PFSK-1 (cell line): Measurements from ENCODE around the gene UEVLD.

Source experiments
- FOXP2 ChIP-seq: optimal IDR thresholded peaks from 2 replicates; pipeline ENCODE3; 2011; ENCODE audit warnings: borderline replicate concordance, control low read depth, inconsistent platforms; ENCODE audit not compliant: insufficient read depth; ENCODE audit errors: extremely low read length, extremely low read depth
- POLR2AphosphoS5 ChIP-seq: IDR thresholded peaks from 2 replicates; pipeline ENCODE4 v1.6.1; 2012; ENCODE audit warnings: low read depth, mild to moderate bottlenecking, control low read depth, low read length, moderate library complexity
- REST ChIP-seq, 2 experiments: IDR thresholded peaks; 2 replicates each; pipeline versions ENCODE4 v1.6.1 to v1.8.0; 2011 to 2012; ENCODE audit warnings: low read depth in 2 of 2, low read length in 2 of 2, control low read depth in 1 of 2, inconsistent platforms in 1 of 2, mild to moderate bottlenecking in 1 of 2, moderate library complexity in 1 of 2; ENCODE audit not compliant: insufficient read depth in 1 of 2
- SIN3A ChIP-seq: IDR thresholded peaks from 2 replicates; pipeline ENCODE4 v1.6.1; 2012; ENCODE audit warnings: mild to moderate bottlenecking, low read length, moderate library complexity, borderline replicate concordance; ENCODE audit not compliant: insufficient read depth
- TAF1 ChIP-seq: IDR thresholded peaks from 2 replicates; pipeline ENCODE4 v1.6.1; 2012; ENCODE audit warnings: low read length, control low read depth, borderline replicate concordance; ENCODE audit not compliant: insufficient read depth

Gene UEVLD

GRCh38 chr11:18564149-18564548 is 24.4 kb downstream of the UEVLD start:
- no peak for TF ChIP-seq FOXP2
- no peak for TF ChIP-seq POLR2AphosphoS5
- no peak for TF ChIP-seq SIN3A

- no peak for TF ChIP-seq FOXP2
- no peak for TF ChIP-seq TAF1
Measured at GRCh38 chr11:18563090-18563730, 25.3 kb downstream of the UEVLD start.

- TF ChIP-seq TAF1 (no peak), REST (IDR thresholded peaks at IDR 0.05; ENCODE audit: insufficient read depth in 1 of 2, low read depth in 2 of 2, low read length in 2 of 2) (no peak), POLR2AphosphoS5 (no peak), FOXP2 (no peak), SIN3A (no peak)
Measured at GRCh38 chr11:18548001-18548400, 40.5 kb downstream of the UEVLD start.

- TF ChIP-seq SIN3A (no peak), FOXP2 (no peak), REST (IDR thresholded peaks at IDR 0.05; ENCODE audit: insufficient read depth in 1 of 2, low read depth in 2 of 2, low read length in 2 of 2) (no peak), POLR2AphosphoS5 (no peak), TAF1 (no peak)
Measured at GRCh38 chr11:18540207-18541009, 48.1 kb downstream of the UEVLD start.

GRCh38 chr11:18536209-18536608 is 52.3 kb downstream of the UEVLD start:
- TF ChIP-seq POLR2AphosphoS5 (no peak), TAF1 (no peak), FOXP2 (no peak), REST (IDR thresholded peaks at IDR 0.05; ENCODE audit: insufficient read depth in 1 of 2, low read depth in 2 of 2, low read length in 2 of 2) (no peak), SIN3A (no peak)

GRCh38 chr11:18534245-18534644 is 54.3 kb downstream of the UEVLD start:
- TF ChIP-seq FOXP2, result no peak
- TF ChIP-seq POLR2AphosphoS5, result no peak
- TF ChIP-seq SIN3A, result no peak
- TF ChIP-seq REST (IDR thresholded peaks at IDR 0.05; ENCODE audit: insufficient read depth in 1 of 2, low read depth in 2 of 2, low read length in 2 of 2), result no peak
- no peak for TF ChIP-seq TAF1
